HL-60 (cell line): ENCODE results near the gene CYP27B1.

Source experiments
- GABPA ChIP-seq: IDR thresholded peaks from 2 replicates; pipeline ENCODE4 v1.6.1; 2012; ENCODE audit warnings: low read depth
- POLR2AphosphoS5 ChIP-seq: IDR thresholded peaks from 2 replicates; pipeline ENCODE4 v1.6.1; 2012; ENCODE audit warnings: low read depth
- TF ChIP-seq, protein P1 (sequence below): IDR thresholded peaks from one replicate; pipeline ENCODE4 v1.5.1; 2011; ENCODE audit warnings: low read length, control low read depth, inconsistent platforms; ENCODE audit not compliant: insufficient read depth
- TF ChIP-seq, protein P2 (sequence below): IDR thresholded peaks from 2 replicates; pipeline ENCODE4 v1.6.1; 2012; ENCODE audit warnings: low read depth; ENCODE audit not compliant: insufficient replicate concordance

DNA sequence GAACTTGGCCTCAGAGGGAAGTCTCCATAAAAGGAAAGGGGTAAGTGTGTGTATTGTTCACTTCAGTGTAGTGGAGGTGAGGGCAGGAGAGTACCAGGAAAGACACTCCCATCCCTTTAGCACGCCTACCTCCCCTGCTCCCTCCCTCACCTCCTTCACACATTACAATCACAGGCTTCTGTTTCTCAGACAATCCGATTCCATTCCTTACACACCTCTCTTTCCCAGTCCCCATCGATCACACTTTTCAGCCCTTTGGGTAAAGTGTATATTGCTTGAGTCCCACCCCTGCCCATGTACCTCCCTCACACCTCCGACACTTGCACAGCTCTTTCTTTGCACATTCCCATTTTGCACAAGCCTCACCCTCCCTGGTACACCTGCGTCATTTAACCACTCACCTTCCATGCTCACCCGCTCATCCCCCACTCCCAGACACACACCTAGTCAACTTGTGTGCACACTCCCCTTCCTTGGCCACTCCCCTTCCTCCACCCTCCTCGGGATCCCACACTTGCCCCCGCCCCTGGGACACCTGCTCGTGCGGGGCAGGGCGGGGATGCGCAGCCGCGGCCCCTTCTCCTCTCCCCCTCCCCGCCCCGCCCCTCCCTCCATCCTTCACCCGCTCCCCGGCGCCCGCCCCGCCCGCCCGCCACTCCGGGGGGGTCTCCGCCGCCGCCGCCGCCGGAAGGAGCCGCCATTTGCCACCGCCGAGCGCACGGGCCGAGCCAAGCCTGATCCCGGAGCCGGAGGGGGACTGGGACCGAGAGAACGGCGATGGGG, 12.3 kb downstream of the CYP27B1 start, which contains the start of gene MARCHF9:
- TF ChIP-seq, protein P1, sequence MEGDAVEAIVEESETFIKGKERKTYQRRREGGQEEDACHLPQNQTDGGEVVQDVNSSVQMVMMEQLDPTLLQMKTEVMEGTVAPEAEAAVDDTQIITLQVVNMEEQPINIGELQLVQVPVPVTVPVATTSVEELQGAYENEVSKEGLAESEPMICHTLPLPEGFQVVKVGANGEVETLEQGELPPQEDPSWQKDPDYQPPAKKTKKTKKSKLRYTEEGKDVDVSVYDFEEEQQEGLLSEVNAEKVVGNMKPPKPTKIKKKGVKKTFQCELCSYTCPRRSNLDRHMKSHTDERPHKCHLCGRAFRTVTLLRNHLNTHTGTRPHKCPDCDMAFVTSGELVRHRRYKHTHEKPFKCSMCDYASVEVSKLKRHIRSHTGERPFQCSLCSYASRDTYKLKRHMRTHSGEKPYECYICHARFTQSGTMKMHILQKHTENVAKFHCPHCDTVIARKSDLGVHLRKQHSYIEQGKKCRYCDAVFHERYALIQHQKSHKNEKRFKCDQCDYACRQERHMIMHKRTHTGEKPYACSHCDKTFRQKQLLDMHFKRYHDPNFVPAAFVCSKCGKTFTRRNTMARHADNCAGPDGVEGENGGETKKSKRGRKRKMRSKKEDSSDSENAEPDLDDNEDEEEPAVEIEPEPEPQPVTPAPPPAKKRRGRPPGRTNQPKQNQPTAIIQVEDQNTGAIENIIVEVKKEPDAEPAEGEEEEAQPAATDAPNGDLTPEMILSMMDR, result no peak
- TF ChIP-seq POLR2AphosphoS5, result no peak
- TF ChIP-seq, protein P2, sequence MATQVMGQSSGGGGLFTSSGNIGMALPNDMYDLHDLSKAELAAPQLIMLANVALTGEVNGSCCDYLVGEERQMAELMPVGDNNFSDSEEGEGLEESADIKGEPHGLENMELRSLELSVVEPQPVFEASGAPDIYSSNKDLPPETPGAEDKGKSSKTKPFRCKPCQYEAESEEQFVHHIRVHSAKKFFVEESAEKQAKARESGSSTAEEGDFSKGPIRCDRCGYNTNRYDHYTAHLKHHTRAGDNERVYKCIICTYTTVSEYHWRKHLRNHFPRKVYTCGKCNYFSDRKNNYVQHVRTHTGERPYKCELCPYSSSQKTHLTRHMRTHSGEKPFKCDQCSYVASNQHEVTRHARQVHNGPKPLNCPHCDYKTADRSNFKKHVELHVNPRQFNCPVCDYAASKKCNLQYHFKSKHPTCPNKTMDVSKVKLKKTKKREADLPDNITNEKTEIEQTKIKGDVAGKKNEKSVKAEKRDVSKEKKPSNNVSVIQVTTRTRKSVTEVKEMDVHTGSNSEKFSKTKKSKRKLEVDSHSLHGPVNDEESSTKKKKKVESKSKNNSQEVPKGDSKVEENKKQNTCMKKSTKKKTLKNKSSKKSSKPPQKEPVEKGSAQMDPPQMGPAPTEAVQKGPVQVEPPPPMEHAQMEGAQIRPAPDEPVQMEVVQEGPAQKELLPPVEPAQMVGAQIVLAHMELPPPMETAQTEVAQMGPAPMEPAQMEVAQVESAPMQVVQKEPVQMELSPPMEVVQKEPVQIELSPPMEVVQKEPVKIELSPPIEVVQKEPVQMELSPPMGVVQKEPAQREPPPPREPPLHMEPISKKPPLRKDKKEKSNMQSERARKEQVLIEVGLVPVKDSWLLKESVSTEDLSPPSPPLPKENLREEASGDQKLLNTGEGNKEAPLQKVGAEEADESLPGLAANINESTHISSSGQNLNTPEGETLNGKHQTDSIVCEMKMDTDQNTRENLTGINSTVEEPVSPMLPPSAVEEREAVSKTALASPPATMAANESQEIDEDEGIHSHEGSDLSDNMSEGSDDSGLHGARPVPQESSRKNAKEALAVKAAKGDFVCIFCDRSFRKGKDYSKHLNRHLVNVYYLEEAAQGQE, result no peak
- TF ChIP-seq GABPA, result no peak
